NCI-H82 treated with DMSO at 0.1 percent for 48 hours (cell line): ENCODE results near the gene SIRT6.
"Not testable (repeated sequence)": the region's sequence is repeated elsewhere in the genome, so short reads cannot be mapped to it uniquely, and the experiment has no call there.

Experiments
- DNase-seq: peaks from one replicate; lab custom pipeline; 2025; ENCODE audit not compliant: unreplicated experiment; lab: John Stamatoyannopoulos, UW

Gene SIRT6

GRCh38 chr19:4200940-4201542 is 18.7 kb upstream of the SIRT6 start:
- DNase-seq: no peak

DNA sequence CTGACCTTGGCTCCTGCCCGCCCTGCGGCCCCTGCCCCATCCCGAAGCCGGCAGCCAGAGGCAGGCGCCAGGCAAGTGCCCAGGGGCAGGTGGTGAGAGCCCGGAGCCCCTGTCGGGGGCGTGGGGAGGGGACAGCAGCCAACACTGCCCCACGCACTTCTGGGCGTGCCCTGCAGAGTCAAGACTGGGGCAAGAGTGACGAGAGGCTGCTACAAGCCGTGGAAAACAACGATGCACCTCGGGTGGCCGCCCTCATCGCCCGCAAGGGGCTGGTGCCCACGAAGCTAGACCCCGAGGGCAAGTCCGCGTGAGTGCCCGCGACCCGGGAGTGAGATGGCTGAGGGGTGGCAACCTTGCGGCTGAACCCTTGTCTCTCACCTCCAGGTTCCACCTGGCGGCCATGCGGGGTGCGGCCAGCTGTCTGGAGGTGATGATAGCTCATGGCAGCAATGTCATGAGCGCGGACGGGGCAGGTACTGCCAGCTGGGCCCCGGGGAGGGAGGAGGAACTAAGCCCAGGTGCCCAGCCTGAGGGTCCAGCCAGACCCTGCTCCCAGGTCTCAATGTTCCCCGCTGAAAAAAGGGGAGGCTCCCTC is 17.4 kb upstream of the SIRT6 start:
- DNase-seq: no peak

DNA sequence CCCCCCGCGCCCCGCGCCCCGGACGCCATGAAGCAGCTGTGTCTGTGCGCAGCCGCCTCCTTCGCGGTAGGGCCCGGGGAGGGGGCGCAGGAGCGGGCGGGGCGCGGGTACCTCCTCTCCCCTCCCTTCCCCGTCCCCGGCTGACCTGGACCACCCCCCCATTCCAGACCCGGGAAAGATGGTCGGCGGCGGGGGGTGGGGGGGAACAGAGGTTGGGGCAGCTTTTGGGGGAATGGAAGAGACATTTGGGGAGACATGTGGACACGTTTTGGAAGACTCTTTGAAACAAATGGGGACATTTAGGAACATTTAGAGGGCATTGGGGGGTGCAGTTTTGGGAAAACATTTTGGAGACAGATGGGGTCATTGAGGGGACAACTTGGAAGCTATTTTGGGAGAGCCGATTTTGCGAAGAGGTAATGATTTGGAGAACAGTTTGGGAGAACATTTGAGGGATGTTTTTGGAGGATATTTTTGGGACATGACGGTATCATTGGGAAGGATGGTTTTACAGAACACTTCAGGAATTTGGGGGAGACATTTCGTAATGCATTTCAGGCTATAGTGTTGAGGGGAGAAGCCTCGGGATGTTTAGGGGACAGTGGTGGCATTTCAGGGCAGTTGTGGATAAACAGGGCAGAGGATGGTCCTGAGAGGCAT is 16.2 kb upstream of the SIRT6 start:
- DNase-seq: no peak

DNA sequence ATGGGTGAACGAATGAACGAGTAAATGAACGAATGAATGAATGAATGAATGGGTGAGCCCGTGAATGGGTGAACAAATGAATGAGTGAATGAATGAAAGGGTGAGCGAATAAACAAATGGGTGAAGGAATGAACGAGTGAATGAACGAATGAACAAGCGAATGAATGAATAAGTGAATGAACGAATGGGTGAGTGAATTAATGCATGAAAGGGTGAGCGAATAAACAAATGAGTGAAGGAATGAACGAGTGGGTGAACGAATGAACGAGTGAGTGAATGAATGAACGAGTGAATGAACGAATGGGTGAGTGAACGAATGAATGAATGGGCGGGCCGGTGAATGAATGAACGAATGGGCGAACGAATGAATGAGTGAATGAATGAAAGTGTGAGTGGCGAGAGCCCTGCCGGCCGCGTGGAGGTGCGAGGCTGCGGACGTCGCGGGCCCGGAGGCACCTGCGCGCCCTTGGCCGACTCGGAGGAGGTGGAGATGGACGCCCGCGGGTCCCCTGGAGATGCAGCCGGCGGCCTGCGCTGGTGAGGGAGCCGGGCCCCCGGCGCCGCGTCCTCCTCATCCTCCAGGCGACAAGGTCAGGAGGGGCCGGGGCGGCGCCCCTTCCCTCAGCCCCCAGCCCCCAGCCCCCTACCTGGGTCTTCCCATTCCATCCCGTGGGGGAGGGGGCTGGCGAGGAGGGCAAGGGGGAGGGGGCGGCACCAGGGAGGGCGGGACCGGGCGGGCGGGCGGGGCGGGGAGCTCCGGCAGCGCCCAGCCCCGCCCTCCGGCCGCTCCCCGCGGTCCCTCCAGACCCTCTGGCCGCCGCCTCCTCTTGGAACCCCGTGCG is 15.5 kb upstream of the SIRT6 start:
- no peak for DNase-seq

DNA sequence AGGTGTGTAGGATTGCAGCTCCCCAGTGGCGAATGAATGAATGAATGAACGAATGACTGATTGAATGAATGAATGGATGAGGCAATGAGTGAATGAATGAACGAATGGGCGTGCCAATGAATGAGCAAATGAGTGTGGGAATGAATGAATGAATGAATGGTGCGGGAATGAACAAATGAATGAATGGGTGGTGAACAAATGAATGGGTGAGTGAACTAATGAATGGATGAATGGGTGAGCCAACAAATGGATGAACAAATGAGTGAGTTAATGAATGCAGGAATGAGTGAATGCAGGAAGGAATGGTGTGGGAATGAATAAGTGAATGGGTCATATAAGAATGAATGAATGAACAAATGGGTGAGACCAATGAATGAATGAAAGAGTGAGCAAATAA is 14.9 kb upstream of the SIRT6 start:
- no peak for DNase-seq

GRCh38 chr19:4196587-4197148 is 14.3 kb upstream of the SIRT6 start:
- DNase-seq: no peak

DNA sequence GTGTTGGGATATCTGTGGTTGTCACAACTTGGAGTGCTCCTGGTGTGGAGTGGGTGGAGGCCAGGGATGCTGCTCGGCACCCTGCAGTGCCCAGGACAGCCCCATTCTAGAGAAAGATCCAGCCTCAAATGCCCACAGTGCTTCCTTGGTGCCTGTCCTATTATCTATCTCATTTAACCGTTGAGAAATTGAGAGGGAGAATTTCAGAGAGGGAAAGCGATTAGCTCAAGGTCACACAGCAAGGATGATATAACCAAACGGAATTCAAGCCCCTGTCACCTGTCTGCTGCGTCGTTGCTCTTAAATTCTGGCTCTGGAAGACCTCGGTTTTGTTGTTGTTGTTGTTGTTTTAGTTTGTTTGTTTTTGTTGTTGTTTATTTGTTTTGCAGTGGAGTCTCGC is 13.6 kb upstream of the SIRT6 start:
- no peak for DNase-seq

GRCh38 chr19:4194353-4194752 is 12.0 kb upstream of the SIRT6 start:
- DNase-seq: no peak

- DNase-seq: not testable (repeated sequence)
Measured at GRCh38 chr19:4192537-4192936, 10.2 kb upstream of the SIRT6 start.

- DNase-seq: no peak
Measured at GRCh38 chr19:4189641-4190040, 7.3 kb upstream of the SIRT6 start.

- DNase-seq: no peak
Measured at GRCh38 chr19:4187313-4188122, 5.2 kb upstream of the SIRT6 start.

DNA sequence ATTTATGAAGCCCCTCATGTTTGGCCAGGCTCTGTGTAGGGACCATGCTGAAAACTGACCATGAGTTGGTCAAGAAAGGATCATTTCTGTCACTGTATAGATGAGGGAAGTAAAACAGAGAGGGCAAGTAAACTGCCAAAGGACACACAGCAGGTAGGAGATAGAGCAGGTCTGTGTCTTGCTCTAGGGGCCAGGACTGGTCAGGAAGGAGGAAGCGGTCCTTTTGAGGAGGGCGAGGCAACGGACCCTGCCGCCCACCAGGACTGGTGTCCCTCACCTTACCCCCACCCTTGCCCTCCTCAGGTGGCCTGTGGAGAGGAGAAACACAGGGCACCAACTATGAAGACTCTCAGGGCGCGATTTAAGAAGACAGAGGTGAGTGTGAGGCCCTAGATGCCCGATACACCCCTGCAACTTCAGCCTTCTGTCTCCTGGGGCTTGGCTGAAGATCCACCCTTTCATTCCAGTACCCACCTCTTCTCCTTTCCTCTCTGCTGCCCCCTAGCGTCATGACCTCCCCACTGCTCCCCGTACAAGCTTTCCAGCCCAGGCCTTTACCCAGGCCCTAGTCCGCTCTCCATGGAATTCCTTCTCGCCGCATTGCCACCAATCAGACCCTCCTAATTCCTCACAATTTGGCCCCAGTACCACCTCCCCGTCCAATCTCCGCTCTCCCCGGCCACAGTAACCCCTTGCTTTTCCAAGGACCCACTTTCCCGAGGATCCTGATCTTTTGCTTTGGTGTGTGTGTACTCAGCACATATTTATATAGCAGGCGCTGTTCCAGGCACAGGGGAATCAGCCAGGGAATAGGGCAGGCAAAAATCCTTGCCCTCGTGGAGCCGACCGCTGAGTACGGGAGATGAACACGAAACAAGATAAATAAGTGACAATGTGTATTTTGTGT is 4.0 kb upstream of the SIRT6 start:
- DNase-seq: peak; percentile 44

- no peak for DNase-seq
Measured at GRCh38 chr19:4185413-4186086, 3.2 kb upstream of the SIRT6 start.

DNA sequence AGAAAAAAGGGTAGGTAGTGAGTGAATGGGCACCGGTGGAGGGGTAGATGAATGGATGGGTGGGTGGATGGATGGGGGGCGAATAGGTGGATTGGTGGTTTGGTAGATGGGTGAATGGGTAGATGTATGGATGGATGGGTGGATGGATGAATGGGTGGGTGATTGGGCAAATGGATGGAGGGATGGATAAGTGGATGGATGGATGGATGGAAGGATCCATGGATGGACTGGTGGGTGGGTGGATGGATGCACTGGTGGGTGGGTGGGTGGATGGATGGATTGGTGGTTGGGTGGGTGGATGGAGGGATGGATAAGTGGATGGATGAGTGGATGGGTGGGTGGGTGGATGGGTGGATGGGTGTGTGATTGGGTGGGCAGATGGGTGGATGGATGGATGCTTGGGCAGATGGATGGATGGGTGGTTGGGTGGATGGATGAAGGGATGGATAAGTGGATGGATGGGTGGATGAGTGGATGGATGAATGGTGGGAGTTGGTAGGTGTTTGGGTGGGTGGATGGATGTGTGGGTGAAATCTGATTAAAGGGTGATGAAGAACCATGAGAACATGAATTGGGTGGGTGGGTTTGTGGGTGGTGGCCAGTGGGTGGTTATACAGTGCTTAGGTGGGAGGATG is 2.5 kb upstream of the SIRT6 start:
- DNase-seq: no peak

- no peak for DNase-seq
Measured at GRCh38 chr19:4183967-4184717, 1.8 kb upstream of the SIRT6 start.

DNA sequence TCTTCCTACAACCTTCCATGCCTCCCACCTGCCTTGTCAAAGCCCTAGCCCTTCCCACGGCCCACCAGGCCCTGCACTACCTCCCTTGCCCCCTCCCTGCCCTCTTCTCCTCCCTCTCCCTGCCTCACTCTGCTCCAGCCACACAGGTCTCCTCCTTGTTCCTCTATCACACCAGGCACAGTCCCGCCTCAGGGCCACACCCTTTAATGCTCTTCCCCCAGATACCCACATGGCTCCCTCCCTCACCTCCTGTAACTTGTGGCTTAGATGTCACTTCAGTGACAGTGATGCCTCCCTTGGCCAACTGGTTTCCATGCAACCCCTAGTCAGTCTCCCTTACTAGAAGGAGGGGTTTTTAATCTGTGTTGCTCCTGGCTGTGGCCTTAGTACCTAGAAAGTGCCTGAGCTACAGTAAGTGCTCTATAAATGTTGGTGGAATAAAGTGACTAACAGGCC is 1.3 kb downstream of the SIRT6 start:
- no peak for DNase-seq

DNA sequence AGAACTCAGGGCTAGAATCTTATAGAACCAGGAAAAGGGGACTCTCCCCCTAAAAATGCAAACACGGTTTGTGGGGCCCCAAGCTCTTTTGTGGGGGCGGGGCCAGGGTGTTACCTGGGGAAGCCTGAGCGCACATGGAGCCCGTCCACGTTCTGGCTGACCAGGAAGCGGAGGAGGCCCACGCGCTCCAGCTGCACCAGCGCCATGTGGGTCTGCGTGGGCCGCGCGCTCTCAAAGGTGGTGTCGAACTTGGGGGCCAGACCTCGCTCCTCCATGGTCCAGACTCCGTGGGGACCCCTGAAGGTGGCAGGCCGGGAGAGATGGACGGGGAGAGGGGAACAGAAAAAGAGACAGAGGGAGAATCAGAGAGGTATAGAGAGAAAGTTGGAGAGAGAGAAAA is 3.4 kb downstream of the SIRT6 start:
- DNase-seq: no peak

- DNase-seq: no peak
Measured at GRCh38 chr19:4177146-4177545, 5.2 kb downstream of the SIRT6 start.
